ENCODE data around the gene GCKR.

DNA sequence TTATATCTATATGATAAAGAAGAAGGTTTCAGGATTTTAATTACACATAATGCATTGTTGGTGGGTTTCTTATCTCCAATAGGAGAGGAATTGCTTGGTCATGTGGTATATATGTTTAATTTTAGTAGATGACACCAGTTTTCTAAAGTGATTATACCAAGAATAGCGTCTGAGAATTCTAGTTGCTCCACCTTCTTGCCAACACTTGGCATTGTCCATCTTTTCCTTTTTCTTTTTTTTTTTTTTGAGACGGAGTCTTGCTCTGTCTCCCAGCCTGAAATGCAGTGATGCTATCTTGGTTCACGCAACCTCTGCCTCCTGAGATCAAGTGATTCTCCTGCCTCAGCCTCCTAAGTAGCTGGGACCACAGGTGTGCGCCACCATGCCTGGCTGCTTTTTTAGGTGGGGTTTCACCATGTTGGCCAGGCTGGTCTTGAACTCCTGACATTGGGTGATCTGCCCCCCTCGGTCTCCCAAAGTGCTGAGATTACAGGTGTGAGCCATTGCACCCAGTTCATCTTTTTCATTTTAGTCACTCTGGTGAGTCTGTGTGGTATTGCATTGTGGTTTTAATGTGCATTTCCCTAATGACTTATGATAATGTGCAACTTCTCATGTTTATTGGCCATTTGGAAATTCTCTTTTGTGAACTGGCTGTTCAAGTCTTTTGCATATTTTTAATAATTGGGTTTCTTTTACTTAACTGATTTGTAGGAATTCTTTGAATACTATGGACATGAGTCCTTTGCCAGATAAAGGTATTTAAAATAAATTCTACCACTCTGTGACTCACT is 48.9 kb downstream of the GCKR start:
- TF ChIP-seq, protein P1, sequence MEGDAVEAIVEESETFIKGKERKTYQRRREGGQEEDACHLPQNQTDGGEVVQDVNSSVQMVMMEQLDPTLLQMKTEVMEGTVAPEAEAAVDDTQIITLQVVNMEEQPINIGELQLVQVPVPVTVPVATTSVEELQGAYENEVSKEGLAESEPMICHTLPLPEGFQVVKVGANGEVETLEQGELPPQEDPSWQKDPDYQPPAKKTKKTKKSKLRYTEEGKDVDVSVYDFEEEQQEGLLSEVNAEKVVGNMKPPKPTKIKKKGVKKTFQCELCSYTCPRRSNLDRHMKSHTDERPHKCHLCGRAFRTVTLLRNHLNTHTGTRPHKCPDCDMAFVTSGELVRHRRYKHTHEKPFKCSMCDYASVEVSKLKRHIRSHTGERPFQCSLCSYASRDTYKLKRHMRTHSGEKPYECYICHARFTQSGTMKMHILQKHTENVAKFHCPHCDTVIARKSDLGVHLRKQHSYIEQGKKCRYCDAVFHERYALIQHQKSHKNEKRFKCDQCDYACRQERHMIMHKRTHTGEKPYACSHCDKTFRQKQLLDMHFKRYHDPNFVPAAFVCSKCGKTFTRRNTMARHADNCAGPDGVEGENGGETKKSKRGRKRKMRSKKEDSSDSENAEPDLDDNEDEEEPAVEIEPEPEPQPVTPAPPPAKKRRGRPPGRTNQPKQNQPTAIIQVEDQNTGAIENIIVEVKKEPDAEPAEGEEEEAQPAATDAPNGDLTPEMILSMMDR (IDR thresholded peaks at IDR 0.05), result no peak
- no peak for TF ChIP-seq POLR2A (IDR thresholded peaks at IDR 0.05)
